GM12875 (cell line): ENCODE results near the gene APH1B.
"Not testable (repeated sequence)": the region's sequence is repeated elsewhere in the genome, so short reads cannot be mapped to it uniquely, and the experiment has no call there.

Experiments
- H3K4me3 ChIP-seq: one replicate; pipeline ENCODE4 v1.5.1; 2011; ENCODE audit warnings: low read depth, low read length, control low read depth
- CTCF ChIP-seq: IDR thresholded peaks from 2 replicates; pipeline ENCODE4 v1.5.1; 2011; ENCODE audit warnings: low read depth, mild to moderate bottlenecking, control low read depth, inconsistent platforms, low read length, moderate library complexity, borderline replicate concordance; ENCODE audit not compliant: insufficient read depth

Gene APH1B

GRCh38 chr15:63339006-63339766 is 61.8 kb downstream of the APH1B start:
- no peak for TF ChIP-seq CTCF
- no peak overlapping the region for H3K4me3 ChIP-seq

- no peak for TF ChIP-seq CTCF
- no peak overlapping the region for H3K4me3 ChIP-seq
Observed at GRCh38 chr15:63339836-63340235, 62.4 kb downstream of the APH1B start.

GRCh38 chr15:63340353-63340752 is 62.9 kb downstream of the APH1B start:
- no peak for TF ChIP-seq CTCF
- no peak overlapping the region for H3K4me3 ChIP-seq

GRCh38 chr15:63340878-63341277 is 63.5 kb downstream of the APH1B start:
- H3K4me3 ChIP-seq, result no peak overlapping the region
- TF ChIP-seq CTCF, result no peak

DNA sequence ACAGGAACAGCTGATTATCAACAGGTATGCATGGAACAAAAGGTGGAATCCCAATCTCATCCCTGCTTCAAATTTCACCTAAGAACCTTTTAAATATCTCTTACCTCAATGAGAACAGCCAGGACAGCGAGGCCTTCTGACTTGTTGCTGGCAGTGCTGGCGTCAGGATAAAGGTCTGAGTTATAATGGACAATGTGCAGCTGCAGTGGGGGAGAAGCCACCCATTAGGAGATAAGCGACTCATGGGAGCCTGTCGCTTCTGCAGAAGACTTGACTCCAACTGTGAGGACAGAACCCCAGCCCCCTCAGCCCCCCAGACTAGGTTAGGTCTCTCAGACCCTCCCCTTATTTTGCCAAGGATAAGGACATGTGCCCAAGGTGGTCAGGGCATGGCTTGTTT is 64.5 kb downstream of the APH1B start:
- H3K4me3 ChIP-seq, result no peak overlapping the region
- no peak for TF ChIP-seq CTCF

- not testable (repeated sequence) for H3K4me3 ChIP-seq
Observed at GRCh38 chr15:63342996-63343562, 65.7 kb downstream of the APH1B start.

GRCh38 chr15:63344731-63345390 is 67.5 kb downstream of the APH1B start:
- H3K4me3 ChIP-seq, result no peak overlapping the region
- no peak for TF ChIP-seq CTCF
